Ectodermal cell (in vitro differentiated cells): ENCODE results near the gene KRT32.

Source experiments
- H3K27ac ChIP-seq: 2 replicates; pipeline ENCODE4 v1.7.0; 2013; ENCODE audit warnings: mild to moderate bottlenecking, low read depth, low read length; ENCODE audit not compliant: insufficient read depth, poor library complexity, severe bottlenecking
- H3K27me3 ChIP-seq: 2 replicates; pipeline ENCODE4 v1.7.0; 2013; ENCODE audit warnings: mild to moderate bottlenecking, low read length; ENCODE audit not compliant: insufficient read depth, control insufficient read depth, poor library complexity, severe bottlenecking
- H3K36me3 ChIP-seq: one replicate; pipeline ENCODE4 v1.7.0; 2013; ENCODE audit warnings: low read length; ENCODE audit not compliant: control insufficient read depth, insufficient read depth
- H3K4me1 ChIP-seq: one replicate; pipeline ENCODE4 v1.7.0; 2013; ENCODE audit warnings: low read length; ENCODE audit not compliant: control insufficient read depth, insufficient read depth
- H3K4me3 ChIP-seq: 2 replicates; pipeline ENCODE4 v1.7.0; 2013; ENCODE audit warnings: low read depth, low read length, control low read depth; ENCODE audit not compliant: insufficient read depth
- H3K9me3 ChIP-seq: 2 replicates; pipeline ENCODE4 v1.7.0; 2013; ENCODE audit warnings: mild to moderate bottlenecking, low read length, moderate library complexity; ENCODE audit not compliant: control insufficient read depth
- WGBS, 2 experiments: methylation state at CpG; one replicate each; pipeline ENCODE4 v1.1.7; 2013; ENCODE audit warnings: missing lambda C conversion rate in 2 of 2; 5-methylcytosine and 5-hydroxymethylcytosine counted together

KRT32 gene

DNA sequence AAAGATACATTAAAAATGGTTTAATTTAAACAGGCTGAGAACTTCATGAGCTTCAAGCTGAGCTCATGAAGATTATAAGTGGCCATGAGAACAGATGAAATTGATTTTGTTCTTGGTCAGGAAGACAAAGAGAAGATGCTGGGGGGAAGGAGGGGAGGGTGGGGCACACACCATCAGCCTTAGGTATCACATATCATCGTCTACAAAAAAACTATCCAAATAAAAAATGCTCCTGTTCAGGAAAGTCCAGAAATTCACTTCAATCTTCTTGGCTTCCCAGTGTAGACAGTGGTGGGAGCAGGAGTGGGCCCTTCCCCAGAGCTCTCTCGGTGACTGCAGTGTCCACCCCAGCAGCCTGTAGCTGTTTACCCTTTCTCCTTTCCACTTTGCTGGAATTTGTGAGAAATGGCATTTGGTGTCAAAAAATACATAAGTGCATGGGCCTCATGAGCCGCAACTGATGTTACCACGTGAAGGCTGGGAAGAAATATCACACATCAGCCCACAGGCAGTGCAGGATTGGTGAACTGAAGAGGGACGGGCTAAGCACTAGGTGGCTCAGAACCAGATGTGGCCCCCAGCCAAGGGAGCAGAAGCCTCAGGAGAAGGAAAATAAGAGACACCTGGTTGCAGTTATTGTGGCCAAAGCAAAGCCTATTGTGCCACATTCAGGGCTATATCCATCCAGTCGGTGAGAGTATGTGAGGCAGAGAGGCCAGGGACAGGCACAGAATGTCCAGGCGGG is 48.9 kb downstream of the KRT32 start:
- WGBS, 2 experiments, result 92% methylated on average over 7 of the region's 7 CpGs
- H3K27me3 ChIP-seq, result no peaks in the 10 kb centered on the region
- no peaks in the 10 kb centered on the region for H3K4me1 ChIP-seq
- H3K36me3 ChIP-seq, result no peaks in the 10 kb centered on the region
- no peak overlapping the region for H3K27ac ChIP-seq
- no peak overlapping the region for H3K4me3 ChIP-seq
- no peaks in the 10 kb centered on the region for H3K9me3 ChIP-seq

DNA sequence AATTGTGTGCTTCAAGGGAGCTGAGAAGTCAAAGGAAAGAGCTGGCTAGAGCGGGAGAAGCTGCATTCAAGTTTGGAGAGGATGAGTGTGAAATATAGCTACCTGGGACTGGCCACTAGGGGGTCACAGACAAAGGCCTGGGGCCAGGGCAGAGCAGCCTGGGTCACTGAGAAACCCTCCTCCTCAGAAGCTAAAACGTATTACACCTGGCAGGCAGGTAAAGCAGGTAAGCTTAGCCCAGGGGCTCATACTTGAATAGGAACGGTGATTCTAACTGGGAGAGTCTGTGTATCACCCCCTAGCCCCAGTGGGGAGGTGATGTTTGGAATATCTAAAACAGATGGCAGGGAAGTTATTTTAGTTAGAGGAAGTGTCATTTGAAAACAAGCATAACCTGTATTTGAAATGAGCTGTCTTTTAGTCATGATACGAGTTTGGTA is 49.6 kb downstream of the KRT32 start:
- Histone ChIP-seq H3K9me3 (no peaks in the 10 kb centered on the region), H3K27me3 (no peaks in the 10 kb centered on the region), H3K36me3 (no peaks in the 10 kb centered on the region), H3K27ac (no peak overlapping the region), H3K4me1 (no peaks in the 10 kb centered on the region), H3K4me3 (no peak overlapping the region)
- 56 to 70% methylated on average over 3 to 4 of the region's 4 CpGs for WGBS, 2 experiments

DNA sequence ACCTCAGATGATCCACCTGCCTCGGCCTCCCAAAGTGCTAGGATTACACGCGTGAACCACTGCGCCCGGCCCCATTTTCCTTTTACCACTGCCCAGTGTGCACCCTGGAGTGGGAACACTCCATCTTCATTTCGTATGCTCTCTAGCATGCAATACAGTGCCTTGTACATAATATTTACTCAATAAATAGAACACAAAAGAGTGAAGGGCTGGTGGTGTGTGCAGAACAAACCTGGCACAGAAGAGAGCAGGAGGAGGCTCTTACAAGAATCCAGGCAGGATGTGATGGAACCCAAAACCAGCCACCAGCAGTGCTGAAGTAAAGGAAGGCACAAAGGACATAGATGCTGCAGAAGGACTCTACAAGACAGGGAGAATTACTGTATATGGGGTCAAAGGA is 50.1 kb downstream of the KRT32 start:
- no peaks in the 10 kb centered on the region for H3K4me1 ChIP-seq
- H3K36me3 ChIP-seq, result no peaks in the 10 kb centered on the region
- H3K27me3 ChIP-seq, result no peaks in the 10 kb centered on the region
- H3K4me3 ChIP-seq, result no peak overlapping the region
- 93 to 96% methylated on average over 5 to 6 of the region's 6 CpGs for WGBS, 2 experiments
- no peaks in the 10 kb centered on the region for H3K9me3 ChIP-seq
- no peak overlapping the region for H3K27ac ChIP-seq

DNA sequence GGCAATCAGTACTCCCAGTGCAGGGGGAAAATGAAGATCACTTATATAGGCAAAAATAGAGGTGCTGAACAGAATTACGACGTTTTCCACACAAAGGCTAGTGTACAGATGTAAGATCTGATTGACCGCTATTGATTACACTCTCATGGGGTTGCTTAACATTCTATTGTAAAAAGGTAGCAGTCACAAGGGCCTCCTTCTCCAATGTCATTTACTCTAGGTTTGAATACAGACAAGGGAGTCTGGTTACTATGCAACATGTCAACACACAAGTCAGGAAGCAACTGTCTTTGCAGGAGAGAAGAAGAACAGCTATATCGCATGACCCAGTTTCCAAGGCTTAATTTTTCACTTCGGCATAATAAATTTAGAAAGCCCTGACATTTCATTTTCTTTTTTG is 50.7 kb downstream of the KRT32 start:
- no peak overlapping the region for H3K27ac ChIP-seq

DNA sequence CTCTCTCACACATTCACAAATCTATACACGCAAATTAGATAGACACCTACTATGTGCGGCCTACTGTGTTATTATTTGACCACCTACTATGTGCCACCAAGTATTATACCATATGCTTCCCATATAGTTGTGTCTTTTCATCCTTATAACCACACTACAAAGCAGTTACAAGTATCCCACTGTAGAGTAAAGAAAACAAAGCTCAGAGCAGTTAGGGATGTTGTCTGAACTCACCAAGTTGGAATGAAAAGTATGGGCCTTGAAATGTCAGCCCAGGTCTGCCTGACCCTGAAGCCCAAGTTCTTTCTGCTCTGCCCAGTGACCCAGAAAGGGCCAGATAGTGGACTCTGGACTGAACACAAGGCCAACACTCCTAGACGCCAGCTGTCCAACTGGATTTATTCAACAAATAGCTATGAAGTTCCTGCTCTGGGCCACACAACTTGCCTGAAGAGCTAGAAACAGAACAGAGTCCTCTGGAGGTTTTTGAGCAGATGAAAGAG is 51.3 kb downstream of the KRT32 start:
- H3K4me3 ChIP-seq, result no peak overlapping the region
- H3K27me3 ChIP-seq, result no peaks in the 10 kb centered on the region
- H3K36me3 ChIP-seq, result no peaks in the 10 kb centered on the region
- WGBS, 2 experiments, result 87 to 93% methylated on average over 3 of the region's 3 CpGs
- no peaks in the 10 kb centered on the region for H3K9me3 ChIP-seq
- H3K27ac ChIP-seq, result no peak overlapping the region
- no peaks in the 10 kb centered on the region for H3K4me1 ChIP-seq

More for the DNA sequence above, 50.7 kb downstream of the KRT32 start:
- WGBS, 2 experiments, result 95 to 97% methylated on average over 5 of the region's 5 CpGs
- no peaks in the 10 kb centered on the region for H3K4me1 ChIP-seq
- no peak overlapping the region for H3K4me3 ChIP-seq
- H3K27me3 ChIP-seq, result no peaks in the 10 kb centered on the region
- H3K36me3 ChIP-seq, result no peaks in the 10 kb centered on the region
- no peaks in the 10 kb centered on the region for H3K9me3 ChIP-seq

DNA sequence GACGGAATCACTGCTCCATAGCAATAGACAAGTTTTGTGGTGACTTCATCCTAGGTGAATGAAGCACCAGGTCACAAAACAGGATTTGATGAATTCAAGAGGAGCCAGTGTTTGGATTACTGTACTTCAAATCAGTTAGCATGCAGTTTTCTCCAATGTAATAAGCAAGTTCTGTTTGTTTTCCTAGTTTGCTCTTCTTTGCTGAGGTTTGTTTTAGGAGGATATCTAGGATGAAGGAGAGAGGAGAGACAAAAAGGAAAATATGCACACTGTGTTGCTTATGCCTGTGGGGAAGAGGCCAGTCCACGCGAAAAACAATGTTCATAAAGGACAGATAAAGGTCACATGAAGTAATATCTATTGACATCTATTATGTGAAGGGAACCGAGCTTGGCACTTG is 51.8 kb downstream of the KRT32 start:
- Histone ChIP-seq H3K9me3 (no peaks in the 10 kb centered on the region), H3K27ac (no peak overlapping the region), H3K36me3 (no peaks in the 10 kb centered on the region), H3K4me1 (no peaks in the 10 kb centered on the region), H3K4me3 (no peak overlapping the region), H3K27me3 (no peaks in the 10 kb centered on the region)
- 94 to 96% methylated on average over 4 of the region's 4 CpGs for WGBS, 2 experiments

DNA sequence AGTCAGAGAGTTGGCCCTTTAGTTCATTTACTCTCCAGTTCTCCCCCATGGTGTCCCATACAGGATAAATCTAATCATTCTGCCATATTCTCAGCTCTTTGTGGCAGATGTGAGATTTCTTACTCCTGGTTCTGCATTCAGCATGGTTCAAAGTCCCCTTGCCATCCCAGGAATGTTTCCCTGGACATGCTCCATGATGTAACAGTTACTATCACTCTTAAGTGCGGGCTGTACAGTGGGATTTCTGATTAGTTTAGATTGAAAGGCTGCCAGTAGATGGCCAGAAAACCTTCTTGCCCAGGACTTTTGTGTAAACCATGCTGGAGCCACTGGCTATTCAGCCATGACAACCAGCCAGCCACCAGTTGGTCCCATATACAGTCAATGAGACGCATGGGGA is 53.2 kb downstream of the KRT32 start:
- 94% methylated on average over 2 of the region's 2 CpGs for WGBS, 2 experiments
- Histone ChIP-seq H3K4me3 (no peak overlapping the region), H3K27ac (no peak overlapping the region), H3K9me3 (no peaks in the 10 kb centered on the region), H3K36me3 (no peaks in the 10 kb centered on the region), H3K27me3 (no peaks in the 10 kb centered on the region), H3K4me1 (no peaks in the 10 kb centered on the region)

DNA sequence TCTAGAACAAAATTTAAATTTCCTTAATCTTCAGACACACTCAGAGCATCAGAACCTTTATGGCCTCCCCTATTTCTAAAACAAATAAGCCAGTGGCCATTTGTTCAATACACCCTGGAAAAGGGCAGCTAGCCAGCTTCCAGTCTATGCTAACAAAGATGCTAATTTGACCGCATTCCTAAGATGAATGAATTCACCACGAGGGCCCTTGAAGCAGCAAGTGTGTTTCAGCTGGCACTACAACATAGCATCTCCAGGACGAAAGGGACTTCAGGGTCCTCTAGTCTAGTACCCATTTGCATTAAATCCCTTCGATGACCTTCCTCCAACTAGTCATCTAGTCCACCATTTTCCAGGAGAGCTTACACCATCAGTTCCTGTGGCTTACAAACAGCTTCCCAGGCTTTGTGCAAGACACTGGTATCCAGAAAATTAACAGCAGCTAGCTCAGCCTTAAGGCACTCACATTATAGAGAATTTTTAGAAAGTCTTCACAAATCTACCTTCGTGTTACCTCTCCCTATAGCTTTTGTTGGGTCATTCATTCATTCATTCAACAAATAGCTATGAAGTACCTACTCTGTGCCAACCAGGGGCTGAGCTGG is 53.7 kb downstream of the KRT32 start:
- Histone ChIP-seq H3K27ac (no peak overlapping the region), H3K4me1 (no peaks in the 10 kb centered on the region), H3K9me3 (no peaks in the 10 kb centered on the region), H3K27me3 (no peaks in the 10 kb centered on the region), H3K36me3 (no peaks in the 10 kb centered on the region), H3K4me3 (no peak overlapping the region)
- 56 to 57% methylated on average over 5 of the region's 5 CpGs for WGBS, 2 experiments

DNA sequence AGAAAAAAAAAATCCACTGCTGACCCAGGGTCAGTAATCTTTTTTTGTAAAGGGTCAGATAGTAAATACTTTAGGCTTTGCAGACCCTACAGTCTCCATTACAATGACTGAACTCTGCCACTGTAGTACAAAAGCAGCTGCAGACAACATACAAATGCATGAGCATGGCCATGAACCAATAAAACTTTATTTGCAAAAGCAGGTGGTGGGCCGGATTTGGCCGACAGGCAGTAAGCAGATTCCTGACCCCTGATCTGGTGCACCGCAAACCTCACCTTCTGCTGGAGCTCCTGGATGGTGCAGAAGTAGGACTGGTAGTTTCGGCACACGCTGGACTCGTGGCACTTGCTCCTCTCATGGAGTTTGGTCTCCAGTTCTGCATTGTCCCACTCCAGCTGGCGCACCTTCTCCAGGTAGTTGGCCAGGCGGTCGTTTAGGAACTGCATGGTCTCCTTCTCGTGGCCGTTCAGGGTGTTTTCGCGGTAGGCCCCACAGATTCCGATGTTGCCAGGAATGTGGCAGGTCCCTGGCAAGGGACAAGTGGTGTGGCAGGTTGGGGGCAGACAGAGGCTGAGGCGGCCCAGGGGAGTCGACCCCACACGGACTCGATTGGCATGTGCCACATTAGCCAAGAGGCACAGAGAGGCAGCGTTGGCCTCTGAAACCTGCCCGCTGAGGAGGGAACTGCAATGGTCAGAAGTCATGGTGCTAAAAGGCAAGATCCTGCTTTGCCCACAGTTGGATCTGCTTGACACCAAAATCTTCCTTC is 55.9 kb downstream of the KRT32 start:
- H3K4me3 ChIP-seq, result no peak overlapping the region
- H3K36me3 ChIP-seq, result no peaks in the 10 kb centered on the region
- no peaks in the 10 kb centered on the region for H3K4me1 ChIP-seq
- H3K27ac ChIP-seq, result no peak overlapping the region
- WGBS, 2 experiments, result 95 to 96% methylated on average over 20 of the region's 20 CpGs
- no peaks in the 10 kb centered on the region for H3K9me3 ChIP-seq
- no peaks in the 10 kb centered on the region for H3K27me3 ChIP-seq
